NCI-H524 treated with DMSO at 0.1 percent for 48 hours (cell line): Measurements from ENCODE around the gene VWF.

Experiments
- DNase-seq: peaks from one replicate; lab custom pipeline; 2025; lab: John Stamatoyannopoulos, UW

Gene VWF

GRCh38 chr12:6058481-6059161, 65.8 kb downstream of the VWF start:
- DNase-seq, result no peak

- no peak for DNase-seq
Observed at GRCh38 chr12:6057700-6058099, 66.8 kb downstream of the VWF start.

GRCh38 chr12:6056406-6057240, 67.8 kb downstream of the VWF start:
- DNase-seq, result no peak

DNA sequence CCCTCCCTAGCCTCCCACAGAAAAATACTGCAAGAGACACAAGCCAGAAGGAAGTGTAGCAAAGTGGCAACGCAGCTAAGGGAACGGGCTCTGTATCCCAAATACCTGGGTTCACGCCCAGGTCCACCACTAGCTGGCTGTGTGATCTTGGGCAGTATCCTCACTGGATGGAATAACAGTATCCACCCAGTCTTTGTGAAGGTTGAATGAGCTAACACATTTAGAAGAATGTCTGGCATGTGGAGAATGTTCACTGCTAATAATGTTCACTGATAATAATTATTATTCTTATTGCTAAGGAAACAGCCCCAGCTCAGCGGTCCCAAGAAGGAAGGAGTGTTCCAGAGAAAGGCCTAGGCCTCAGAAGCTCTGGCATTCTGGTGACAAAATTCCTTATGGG, 70.9 kb downstream of the VWF start:
- no peak for DNase-seq

DNA sequence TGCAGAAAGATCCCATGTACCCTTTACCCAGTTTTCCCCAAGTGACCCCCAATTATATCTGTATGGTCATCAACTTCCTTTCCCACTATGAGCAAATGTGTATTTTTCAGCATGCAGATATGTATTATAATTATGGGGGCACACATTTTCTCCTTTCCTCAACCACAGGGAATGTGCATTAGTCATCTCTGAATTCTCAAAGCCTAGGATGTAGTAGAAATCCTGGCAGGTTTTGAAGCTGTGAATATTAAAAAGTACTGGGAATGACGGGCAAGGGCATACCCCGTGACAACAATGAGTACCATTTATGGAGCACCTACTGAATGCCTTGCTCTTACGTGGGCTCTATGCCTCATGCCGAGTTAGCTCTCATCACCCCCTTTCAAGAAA, 71.5 kb downstream of the VWF start:
- DNase-seq, result no peak

- DNase-seq, result no peak
Observed at GRCh38 chr12:6052206-6052939, 72.1 kb downstream of the VWF start.

DNA sequence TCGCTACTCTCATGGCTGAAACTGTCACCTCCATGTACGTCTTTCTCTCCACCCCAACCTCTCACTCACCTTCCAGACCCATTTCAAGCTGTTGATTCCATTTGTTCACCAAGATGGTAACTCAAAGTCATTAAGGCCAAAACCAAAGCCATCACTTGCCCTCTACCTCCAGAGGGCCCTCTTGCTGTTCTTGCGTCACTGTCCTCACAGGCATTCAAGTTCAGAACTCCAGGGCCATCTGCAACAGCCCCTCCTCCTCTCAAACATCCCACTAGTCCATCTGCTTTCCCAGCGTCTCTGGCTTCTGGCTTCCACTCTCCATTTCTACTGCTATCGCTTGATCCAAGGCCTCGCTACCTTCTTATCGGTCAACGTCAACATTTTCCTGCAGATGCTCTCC, 74.5 kb downstream of the VWF start:
- no peak for DNase-seq

GRCh38 chr12:6049587-6049986, 74.9 kb downstream of the VWF start:
- no peak for DNase-seq

GRCh38 chr12:6047249-6048237, 76.9 kb downstream of the VWF start:
- no peak for DNase-seq

DNA sequence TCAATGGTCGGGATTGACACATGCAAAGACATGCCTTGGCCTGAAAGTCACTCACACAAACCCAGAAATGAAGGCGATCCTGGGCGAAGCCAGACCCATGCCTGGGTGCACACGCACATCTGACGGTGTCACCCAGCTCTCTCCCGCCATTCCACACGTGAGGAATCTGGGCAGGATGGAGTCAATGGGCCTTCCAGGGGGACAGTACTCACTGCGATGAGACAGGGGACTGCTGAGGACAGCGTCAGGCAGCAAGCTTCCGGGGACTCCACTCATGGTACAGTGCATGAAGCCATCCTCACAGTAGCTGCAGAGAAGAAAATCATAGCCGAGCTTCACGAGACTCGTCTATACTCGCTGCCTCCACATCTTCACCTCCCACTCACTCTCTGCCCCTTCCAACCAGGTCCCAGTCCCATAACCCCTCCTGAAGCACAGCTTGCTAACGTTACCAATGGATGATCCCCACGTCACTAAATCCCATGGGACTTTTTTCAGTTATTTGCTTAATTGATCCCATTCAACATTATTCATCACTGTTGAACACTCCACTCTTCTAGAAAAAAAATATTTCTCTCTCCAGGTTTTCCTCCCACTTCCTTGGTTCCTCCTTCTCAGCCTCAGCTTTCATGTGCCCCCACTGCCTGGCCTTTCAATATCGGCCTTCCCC, 77.8 kb downstream of the VWF start:
- DNase-seq, result no peak

GRCh38 chr12:6045438-6045837, 79.0 kb downstream of the VWF start:
- no peak for DNase-seq

- no peak for DNase-seq
Observed at GRCh38 chr12:6044082-6044481, 80.4 kb downstream of the VWF start.

DNA sequence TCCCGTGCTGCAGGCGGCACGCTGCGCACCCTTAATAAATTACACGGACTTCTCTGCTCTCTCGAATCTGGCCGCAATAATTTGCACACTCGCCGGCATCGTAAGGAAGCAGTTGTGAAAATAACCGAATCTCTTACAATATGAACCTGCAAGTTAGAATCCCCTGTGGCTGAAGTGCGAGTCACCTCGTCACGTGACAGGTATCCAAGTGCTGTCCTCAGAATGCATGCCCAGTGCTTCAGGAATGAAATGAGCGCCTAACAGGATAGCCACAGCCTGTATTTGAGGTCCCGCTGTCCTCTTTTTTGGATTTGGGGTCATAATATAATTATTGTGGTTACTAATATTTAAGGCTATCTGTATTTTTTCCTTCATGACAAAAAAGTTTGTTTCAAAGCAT, 82.0 kb downstream of the VWF start:
- DNase-seq, result no peak

DNA sequence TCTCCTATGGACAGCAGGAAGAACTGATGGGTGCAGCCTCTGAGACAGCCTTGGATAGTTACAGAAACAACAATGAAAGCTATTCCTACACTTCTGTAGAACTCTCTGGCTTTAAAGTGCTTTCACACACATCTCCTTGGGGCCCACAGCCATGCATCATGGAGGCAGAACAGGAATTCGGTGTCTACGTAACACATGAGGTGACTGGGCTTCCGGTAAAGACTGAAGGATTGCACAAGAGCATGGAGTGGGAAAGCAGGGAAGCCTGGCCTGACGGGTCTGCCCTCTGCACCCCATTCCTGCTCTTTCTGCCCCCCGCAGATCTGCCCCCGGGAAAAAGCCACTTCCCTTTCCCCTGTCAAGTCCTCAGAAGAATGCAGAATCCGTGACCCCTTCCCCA, 82.6 kb downstream of the VWF start:
- DNase-seq, result no peak

DNA sequence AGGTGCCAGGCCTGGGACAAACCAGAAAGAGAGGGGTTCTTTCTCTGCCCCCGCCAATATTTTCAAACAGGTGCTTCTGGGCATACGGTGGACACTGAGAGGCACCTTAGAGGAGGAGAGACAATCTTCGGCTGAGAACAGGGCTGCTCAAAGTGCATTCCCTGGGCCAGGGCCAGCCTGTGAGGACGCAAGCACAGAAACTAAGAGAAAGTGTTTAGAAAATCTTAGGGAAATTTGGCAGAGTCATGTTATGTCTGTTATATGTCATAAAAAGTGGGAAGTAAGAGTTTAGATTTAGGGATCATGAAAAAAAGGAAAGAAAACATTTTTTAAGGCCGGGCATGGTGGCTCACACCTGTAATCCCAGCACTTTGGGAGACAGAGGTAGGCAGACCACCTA, 83.7 kb downstream of the VWF start:
- DNase-seq, result no peak

- DNase-seq, result no peak
Observed at GRCh38 chr12:6039894-6040601, 84.4 kb downstream of the VWF start.

GRCh38 chr12:6038160-6038559, 86.3 kb downstream of the VWF start:
- DNase-seq, result no peak

DNA sequence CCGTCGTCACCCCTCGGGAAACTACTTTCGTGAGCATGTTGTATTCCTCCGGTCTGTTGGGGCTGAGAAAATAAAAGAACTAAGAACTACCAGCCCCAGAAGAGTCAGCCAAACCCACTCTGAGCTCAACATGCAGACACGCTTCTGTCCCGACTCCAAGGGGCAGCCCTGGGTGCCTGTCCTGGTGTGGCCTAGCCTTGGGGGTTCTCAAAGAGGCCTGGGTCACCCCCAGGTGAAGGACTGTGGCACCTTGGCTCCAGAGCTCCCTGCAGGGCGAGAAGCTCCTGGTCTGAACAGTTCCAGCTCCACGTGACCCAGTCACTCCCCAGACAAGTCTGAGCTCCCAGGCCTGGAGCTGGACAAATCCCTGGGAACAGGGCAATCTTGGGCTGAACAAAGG, 87.0 kb downstream of the VWF start:
- no peak for DNase-seq

DNA sequence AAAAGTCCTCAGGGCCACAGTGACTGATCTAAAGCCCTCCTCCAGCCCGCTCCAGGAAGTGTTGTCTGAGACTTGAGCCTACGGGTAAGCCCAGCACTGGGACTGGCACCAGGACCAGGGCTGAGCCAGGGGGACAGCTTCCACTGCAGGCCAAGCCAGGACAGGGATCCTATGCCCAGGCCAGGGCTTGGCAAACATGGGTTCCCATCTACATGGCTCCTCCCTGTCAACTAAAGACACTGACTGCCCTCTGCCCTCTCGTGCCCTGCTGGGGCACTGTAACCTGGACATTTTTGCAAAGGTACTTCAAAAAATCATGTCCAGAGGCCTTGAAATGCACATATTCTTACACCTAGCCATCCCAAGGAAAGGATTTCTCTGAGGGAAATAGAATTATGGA, 88.0 kb downstream of the VWF start:
- DNase-seq, result no peak

GRCh38 chr12:6034596-6034995, 89.9 kb downstream of the VWF start:
- DNase-seq, result no peak

GRCh38 chr12:6033546-6033945, 90.9 kb downstream of the VWF start:
- no peak for DNase-seq
